DMS114 treated with DMSO at 0.1 percent for 48 hours (cell line): ENCODE data around the gene CDKL5.
A peak's percentile ranks its signal among the peaks of the same experiment; 100 is the strongest.
"Not testable (repeated sequence)": the region's sequence is repeated elsewhere in the genome, so short reads cannot be mapped to it uniquely, and the experiment has no call there.

Experiments used
- DNase-seq: peaks from one replicate; lab custom pipeline; 2025; ENCODE audit not compliant: unreplicated experiment; lab: John Stamatoyannopoulos, UW

The CDKL5 gene

DNA sequence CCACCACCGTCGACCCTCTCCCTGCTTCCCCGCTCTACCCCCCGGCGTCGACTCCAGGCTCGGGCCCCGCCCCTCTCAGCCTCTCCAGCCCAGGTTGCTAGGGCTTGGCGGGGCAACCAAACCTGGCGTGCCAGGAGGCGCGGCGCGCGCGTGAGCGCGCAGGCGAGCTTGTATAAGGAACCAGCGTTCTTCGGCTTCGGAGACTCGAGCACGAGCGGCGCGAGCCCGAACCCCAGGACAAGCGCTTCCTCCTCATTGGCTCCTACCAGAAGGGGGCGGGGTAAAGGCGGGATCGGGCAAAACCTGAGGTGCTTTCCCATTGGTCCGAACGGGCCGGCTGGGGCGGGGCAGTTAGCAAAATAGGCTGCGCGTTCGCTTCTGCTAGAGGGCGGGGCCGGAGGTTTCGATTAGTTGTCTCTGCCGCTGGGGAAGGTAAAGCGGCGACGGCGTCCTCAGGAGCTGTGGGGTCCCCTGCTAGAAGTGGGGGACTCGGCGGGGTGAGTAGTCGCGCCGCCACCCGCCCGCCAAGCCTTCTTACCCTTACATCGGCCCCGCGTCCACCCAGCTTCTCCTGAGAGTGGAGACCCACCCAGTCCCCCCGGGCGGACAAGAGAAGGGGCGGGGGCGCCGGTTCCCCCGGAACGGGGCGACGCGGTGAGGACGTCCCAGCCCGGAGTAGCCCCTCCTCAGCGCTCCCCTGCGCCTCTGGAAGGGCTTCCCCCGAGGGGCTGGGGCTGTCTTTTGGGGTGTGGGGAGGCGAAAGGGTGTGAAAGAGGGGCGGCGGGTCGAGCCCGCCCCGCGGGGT is at the start of gene CDKL5:
Gene CDKL5 (plus strand): TSS at position 410 of the 805 bp plus-strand sequence. CDS start 81,489 bp downstream, outside the sequence.
- peak; percentile 94 for DNase-seq

GRCh38 chrX:18377796-18378195 is 47.6 kb upstream of the CDKL5 start:
- DNase-seq, result peak; percentile 19

DNA sequence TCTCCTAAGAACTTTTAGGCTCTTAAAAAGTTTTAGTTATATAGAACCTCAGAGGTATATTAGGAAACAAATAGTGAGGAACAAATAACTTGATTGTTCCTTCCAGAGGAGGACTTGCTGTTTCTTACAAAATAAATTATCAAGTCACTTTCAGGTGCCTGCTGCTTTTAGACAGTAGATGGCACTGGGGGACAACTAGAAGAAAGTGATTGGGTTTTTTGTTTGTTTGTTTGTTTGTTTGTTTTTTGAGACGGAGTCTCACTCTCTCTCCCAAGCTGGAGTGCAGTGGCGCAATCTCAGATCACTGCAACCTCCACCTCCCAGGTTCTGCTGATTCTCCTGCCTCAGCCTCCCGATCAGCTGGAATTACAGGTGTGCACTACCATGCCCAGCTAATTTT is 35.4 kb upstream of the CDKL5 start:
- DNase-seq, result no peak

- DNase-seq, result peak; percentile 61
Measured at GRCh38 chrX:18390941-18391538, 34.4 kb upstream of the CDKL5 start.

DNA sequence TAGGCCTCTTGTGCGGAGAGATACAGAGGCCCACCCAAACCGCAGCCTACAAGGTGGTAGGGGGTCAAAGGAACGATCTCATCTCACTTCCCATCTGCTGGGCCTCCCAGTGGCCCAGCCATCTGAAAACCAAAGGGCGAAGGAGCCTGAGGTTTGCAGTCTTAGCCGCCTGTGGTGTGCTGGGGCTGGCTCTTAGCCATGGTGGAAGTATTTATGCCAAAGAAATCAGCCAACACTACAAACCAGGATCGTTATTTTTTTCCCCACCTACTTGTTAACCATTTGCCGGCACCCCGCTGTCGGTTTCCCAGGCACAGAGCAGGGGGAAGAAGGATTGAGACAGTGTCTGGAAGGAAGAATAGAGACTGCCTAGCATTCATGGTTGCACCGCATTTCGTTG is 30.9 kb upstream of the CDKL5 start:
- DNase-seq, result no peak

DNA sequence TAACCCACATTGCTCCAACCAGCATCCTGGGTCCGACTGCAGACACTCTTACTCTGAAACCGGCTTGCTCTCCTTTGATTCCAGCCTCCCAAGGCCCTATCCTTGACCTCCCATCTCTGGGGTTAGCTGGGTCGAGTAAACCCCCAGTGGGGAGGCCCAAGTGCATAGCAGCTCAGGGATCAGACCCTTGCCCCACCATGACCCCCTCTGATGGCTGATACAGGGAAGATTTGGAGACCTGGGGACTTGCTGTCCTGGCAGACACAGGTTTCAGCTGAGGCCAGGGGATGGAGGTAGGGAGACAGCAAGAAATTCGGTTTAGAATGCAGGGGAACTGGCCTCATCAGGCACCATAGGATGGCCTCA is 23.6 kb upstream of the CDKL5 start:
- no peak for DNase-seq

DNA sequence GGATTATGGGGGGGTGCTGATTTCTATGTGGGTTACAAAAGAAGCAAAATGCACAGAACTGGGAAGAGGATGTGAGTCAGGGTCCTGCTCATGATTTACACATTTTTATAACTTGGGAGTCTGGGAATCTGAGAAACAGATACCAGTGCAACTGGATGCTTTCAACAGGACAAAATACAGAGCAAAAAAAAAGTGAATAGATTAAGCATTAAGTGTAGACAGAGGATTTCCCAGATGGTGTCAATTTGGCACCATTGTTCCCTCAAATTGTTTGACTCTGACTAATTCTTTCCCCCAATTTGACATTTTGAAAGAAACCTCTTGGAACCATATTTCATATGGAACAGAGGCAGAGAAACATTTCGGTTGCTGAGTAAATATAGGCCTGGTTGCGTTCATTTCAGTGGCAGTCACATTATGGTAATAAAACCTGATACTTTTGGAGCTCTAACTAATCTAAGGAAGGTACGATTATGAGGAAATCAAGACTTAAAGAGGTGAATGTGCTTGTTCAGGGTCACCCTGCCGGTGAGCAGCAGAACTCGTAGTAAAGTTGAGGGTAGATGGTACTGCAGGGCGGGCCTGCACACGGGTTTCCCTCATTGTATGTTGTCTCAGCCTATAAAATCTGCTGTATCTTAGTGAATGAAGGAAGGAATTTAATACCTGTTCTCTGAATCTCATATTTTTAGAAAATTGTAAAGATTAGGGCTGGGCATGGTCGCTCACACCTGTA is 18.7 kb upstream of the CDKL5 start:
- no peak for DNase-seq

DNA sequence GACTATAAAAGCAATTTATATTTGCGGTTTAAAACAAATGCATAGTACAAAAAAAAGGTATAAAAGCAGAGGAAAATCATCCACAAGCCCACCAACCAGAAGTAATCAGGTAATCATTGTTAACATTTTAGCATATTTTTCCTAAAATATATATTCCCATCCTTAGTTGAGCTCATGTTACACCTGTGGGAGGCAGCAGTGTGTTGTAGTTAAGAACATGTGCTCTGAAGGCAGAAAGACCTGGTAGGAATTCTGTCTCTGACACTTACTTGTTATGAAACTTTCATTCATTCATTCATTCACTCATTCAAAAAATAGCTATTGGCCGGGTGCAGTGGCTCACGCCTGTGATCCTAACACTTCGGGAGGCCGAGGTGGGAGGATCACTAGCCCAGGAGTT is 15.4 kb upstream of the CDKL5 start:
- DNase-seq, result peak; percentile 8

DNA sequence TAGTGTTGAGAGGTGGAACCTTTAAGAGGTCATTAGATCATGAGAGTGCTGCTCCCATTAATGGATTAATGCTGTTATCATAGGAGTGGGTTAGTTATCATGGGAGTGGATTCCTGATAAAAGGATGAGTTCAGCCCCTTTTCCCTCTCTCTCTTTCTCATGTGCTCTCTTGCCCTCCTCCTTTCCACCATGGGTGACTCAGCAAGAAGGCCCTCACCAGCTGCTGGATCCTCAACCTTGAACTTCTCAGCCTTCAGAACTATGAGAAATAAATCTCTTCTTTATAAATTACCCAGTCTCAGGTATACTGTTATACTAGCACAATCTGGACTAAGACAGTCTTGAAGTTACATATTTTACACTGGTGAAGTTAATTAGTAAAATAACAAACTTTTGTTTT is 10.0 kb upstream of the CDKL5 start:
- no peak for DNase-seq

DNA sequence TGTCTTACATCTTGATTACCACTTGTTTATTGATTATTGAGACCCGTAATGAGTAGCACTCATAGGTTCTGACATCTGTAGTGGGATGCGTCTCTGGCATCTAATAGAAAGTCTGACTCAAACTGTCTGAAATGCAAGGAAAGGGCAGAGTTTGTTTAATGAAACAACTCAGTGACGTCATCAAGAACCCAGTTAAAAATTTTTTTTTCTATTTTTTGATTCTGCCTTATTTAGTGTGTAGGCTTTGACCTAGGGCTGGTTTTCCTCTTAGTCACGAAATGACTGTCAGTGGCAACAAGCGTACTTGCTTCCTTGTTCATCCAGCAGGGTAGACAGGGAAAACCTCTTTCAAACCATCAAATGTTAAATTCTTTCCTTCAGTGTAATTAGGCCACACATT is 3.1 kb upstream of the CDKL5 start:
- DNase-seq, result no peak

DNA sequence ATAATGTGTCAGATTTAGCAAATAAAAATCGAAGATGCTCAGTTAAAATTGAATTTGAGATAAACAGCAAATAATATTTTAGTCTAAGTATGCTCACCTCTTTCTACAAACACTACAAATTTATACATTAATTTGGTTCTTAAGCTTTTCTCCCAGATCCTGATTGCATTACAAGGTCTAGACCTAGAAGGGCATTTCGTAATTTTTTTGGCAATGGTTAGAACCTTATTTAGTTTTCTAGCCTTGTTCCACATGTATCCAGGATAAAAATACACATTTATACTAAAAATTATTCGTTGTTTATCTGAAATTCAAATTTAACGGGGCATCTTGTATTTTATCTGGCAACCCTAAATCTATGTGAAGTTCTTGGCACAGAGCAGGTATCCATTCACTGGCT is 2.5 kb upstream of the CDKL5 start:
- no peak for DNase-seq

- DNase-seq, result no peak
Measured at GRCh38 chrX:18424482-18425198, 768 bp upstream of the CDKL5 start.

GRCh38 chrX:18426004-18426320 is 554 bp downstream of the CDKL5 start:
- DNase-seq, result no peak

GRCh38 chrX:18428006-18428405 is 2.6 kb downstream of the CDKL5 start:
- no peak for DNase-seq

DNA sequence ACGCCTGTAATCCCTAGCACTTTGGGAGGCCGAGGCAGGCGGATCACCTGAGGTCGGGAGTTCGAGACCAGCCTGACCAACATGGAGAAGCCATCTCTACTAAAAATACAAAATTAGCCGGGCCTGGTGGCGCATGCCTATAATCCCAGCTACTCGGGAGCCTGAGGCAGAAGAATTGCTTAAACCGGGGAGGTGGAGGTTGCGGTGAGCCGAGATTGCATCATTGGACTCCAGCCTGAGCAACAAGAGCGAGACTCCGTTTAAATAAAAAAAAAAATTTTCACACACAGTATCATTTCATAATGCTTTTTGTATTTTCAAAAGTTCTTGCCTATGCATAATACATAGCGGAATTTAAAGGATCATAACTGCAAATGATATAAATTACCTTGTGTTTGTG is 7.9 kb downstream of the CDKL5 start:
- not testable (repeated sequence) for DNase-seq

GRCh38 chrX:18434896-18435295 is 9.5 kb downstream of the CDKL5 start:
- DNase-seq, result no peak

DNA sequence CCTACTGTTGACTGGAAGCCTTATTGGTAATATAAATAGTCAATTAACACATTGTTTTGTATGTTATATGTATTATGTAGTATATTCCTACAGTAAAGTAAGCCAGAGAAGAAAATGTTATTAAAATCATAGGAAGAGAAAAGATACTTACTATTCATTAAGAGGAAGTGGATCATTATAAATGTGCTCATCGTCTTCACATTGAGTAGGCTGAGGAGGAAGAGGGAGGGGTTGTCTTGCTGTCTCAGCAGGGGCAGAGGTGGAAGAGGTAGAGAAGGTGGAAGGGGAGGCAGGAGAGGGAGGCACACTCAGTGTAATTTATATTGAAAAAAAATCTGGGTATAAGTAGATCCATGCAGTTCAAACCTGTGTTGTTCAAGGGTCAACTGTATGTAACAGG is 10.6 kb downstream of the CDKL5 start:
- DNase-seq, result no peak

- no peak for DNase-seq
Measured at GRCh38 chrX:18440835-18441234, 15.4 kb downstream of the CDKL5 start.

DNA sequence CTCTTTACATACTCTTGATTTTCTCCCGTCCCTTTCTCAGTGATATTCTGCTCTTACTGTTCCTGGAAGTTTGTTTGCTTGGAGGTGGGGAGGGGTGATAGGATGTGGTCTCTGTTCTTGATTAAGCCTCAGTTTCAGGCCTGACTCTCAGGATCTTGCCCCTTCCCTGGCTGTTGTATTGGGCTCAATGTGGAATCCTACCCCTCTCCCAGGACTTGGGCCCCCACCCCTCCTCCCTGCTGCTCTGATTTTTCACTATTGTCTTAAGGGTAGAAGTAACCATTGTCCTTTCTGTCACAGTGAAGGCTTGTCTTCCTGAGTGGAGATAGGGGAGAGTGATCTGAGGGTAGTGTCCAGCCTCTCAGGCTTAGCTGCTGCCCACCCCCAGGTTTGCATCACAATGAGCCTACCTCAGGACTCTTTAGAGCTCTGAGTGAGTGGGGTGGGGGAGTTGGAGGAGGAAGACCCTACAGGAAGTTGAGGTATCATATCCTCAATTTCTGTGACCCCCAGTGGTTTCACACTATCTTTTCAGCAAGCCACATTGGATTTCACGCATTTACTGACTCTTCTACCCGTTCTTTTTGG is 16.5 kb downstream of the CDKL5 start:
- no peak for DNase-seq

DNA sequence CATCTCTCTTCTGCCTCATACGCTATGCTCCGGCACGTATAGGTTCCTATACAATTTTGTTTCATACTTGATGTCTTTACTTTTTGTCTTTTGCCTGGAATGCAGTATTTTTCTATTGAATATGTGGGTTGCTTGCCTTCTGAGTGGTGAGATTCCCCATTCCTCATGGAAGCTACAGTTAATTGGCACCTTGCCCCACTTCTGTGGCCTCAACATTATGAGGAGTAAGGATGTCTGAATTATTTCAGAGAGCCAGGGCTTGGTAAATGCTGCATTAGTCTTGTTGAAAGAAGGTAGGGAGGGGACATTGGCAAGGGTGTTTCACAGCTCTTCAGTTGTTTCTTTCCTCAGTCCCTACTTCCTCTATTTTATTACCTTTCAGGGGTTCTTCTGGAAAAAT is 23.0 kb downstream of the CDKL5 start:
- no peak for DNase-seq

DNA sequence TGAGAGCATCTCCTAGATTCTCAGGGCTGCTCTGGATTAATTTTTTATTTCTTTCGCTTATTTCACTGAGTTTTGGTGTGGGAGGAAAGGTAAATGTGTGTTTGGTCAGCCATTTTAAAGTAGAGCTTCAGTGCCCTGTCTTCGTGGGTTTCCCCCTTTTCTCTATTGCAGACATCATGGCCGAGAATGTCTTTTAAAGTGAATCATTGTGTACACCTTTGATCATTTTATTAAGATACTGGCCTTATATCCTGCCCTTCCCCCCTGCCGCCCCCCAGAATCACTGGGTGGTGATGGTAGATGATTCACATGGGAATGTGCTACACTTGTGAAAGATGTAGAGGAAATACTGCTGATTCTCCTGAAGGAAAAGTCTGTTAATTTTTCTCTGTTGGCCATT is 23.8 kb downstream of the CDKL5 start:
- no peak for DNase-seq
